Dendritic cell treated with granulocyte-macrophage colony-stimulating factor and Interleukin-4, amounts not matched to agents 40 ng/mL and 50 ng/mL, for 4 days (primary cell): Measurements from ENCODE around the gene SLMAP.
"Not testable (repeated sequence)": the region's sequence is repeated elsewhere in the genome, so short reads cannot be mapped to it uniquely, and the experiment has no call there.

Source experiments
- H3K27ac Mint-ChIP-seq: one replicate; pipeline ENCODE4 v1.8.0; 2022; ENCODE audit warnings: mild to moderate bottlenecking, mixed read lengths
- H3K27me3 Mint-ChIP-seq: one replicate; pipeline ENCODE4 v1.8.0; 2022; ENCODE audit warnings: mild to moderate bottlenecking, mixed read lengths
- H3K36me3 Mint-ChIP-seq: one replicate; pipeline ENCODE4 v1.8.0; 2022; ENCODE audit warnings: low read depth, mixed read lengths
- H3K4me1 Mint-ChIP-seq: one replicate; pipeline ENCODE4 v1.8.0; 2022; ENCODE audit warnings: low read depth, mixed read lengths
- H3K4me3 Mint-ChIP-seq: one replicate; pipeline ENCODE4 v1.8.0; 2022; ENCODE audit warnings: mild to moderate bottlenecking, moderate library complexity, mixed read lengths
- H3K9me3 Mint-ChIP-seq: one replicate; pipeline ENCODE4 v1.8.0; 2022; ENCODE audit warnings: mixed read lengths
- intact Hi-C: fragments of 100-400 bp; cut with micrococcal nuclease; formaldehyde crosslinking; loops from one replicate; pipeline ENCODE4 v1.15.0; 2022

Gene SLMAP

GRCh38 chr3:57793737-57794187, 37.7 kb downstream of the SLMAP start:
- Mint-ChIP-seq H3K36me3 (no peaks in the 10 kb centered on the region), H3K27me3 (no peaks in the 10 kb centered on the region), H3K4me3 (no peak overlapping the region), H3K9me3 (no peaks in the 10 kb centered on the region), H3K4me1 (peaks cover 35% of the 10 kb centered on the region), H3K27ac (peak overlapping the region; percentile 31)
- intact Hi-C loops = no loop called here

- Mint-ChIP-seq H3K9me3 (no peaks in the 10 kb centered on the region), H3K27me3 (no peaks in the 10 kb centered on the region), H3K36me3 (no peaks in the 10 kb centered on the region), H3K4me3 (no peak overlapping the region), H3K4me1 (peaks cover 35% of the 10 kb centered on the region), H3K27ac (peak overlapping the region; percentile 31)
- intact Hi-C loops = no loop called here
These were observed 38.4 kb downstream of the SLMAP start for GRCh38 chr3:57794501-57794900.

- no peaks in the 10 kb centered on the region for H3K9me3 Mint-ChIP-seq
- no peak overlapping the region for H3K4me3 Mint-ChIP-seq
- no peaks in the 10 kb centered on the region for H3K27me3 Mint-ChIP-seq
- intact Hi-C loops = no loop called here
- no peaks in the 10 kb centered on the region for H3K36me3 Mint-ChIP-seq
- H3K4me1 Mint-ChIP-seq = peaks cover 35% of the 10 kb centered on the region
- no peak overlapping the region for H3K27ac Mint-ChIP-seq
These were observed 38.8 kb downstream of the SLMAP start for GRCh38 chr3:57794951-57795350.

GRCh38 chr3:57796261-57796660, 40.2 kb downstream of the SLMAP start:
- intact Hi-C loops = no loop called here
- H3K4me1 Mint-ChIP-seq = peaks cover 37% of the 10 kb centered on the region
- H3K27me3 Mint-ChIP-seq = no peaks in the 10 kb centered on the region
- no peaks in the 10 kb centered on the region for H3K9me3 Mint-ChIP-seq
- H3K27ac Mint-ChIP-seq = no peak overlapping the region
- no peaks in the 10 kb centered on the region for H3K36me3 Mint-ChIP-seq
- no peak overlapping the region for H3K4me3 Mint-ChIP-seq

GRCh38 chr3:57797701-57798487, 41.8 kb downstream of the SLMAP start:
- no peak overlapping the region for H3K27ac Mint-ChIP-seq
- no peak overlapping the region for H3K4me3 Mint-ChIP-seq
- H3K9me3 Mint-ChIP-seq = no peaks in the 10 kb centered on the region
- intact Hi-C loops = no loop called here
- no peaks in the 10 kb centered on the region for H3K27me3 Mint-ChIP-seq
- peaks cover 43% of the 10 kb centered on the region for H3K4me1 Mint-ChIP-seq
- no peaks in the 10 kb centered on the region for H3K36me3 Mint-ChIP-seq

- Mint-ChIP-seq H3K27me3 (no peaks in the 10 kb centered on the region), H3K4me1 (peaks cover 45% of the 10 kb centered on the region), H3K27ac (no peak overlapping the region), H3K9me3 (no peaks in the 10 kb centered on the region), H3K4me3 (no peak overlapping the region), H3K36me3 (no peaks in the 10 kb centered on the region)
- intact Hi-C loops = no loop called here
These were observed 47.6 kb downstream of the SLMAP start for GRCh38 chr3:57803647-57804081.

- H3K27me3 Mint-ChIP-seq = no peaks in the 10 kb centered on the region
- peaks cover 52% of the 10 kb centered on the region for H3K4me1 Mint-ChIP-seq
- H3K36me3 Mint-ChIP-seq = no peaks in the 10 kb centered on the region
- H3K9me3 Mint-ChIP-seq = no peaks in the 10 kb centered on the region
- H3K27ac Mint-ChIP-seq = no peak overlapping the region
- intact Hi-C loops = no loop called here
- no peak overlapping the region for H3K4me3 Mint-ChIP-seq
These were observed 49.2 kb downstream of the SLMAP start for GRCh38 chr3:57805266-57805665.

- no peaks in the 10 kb centered on the region for H3K36me3 Mint-ChIP-seq
- H3K27ac Mint-ChIP-seq = no peak overlapping the region
- H3K9me3 Mint-ChIP-seq = no peaks in the 10 kb centered on the region
- no peak overlapping the region for H3K4me3 Mint-ChIP-seq
- no peaks in the 10 kb centered on the region for H3K27me3 Mint-ChIP-seq
- H3K4me1 Mint-ChIP-seq = peaks cover 52% of the 10 kb centered on the region
- intact Hi-C loops = no loop called here
These were observed 49.6 kb downstream of the SLMAP start for GRCh38 chr3:57805674-57806073.

GRCh38 chr3:57806195-57806594, 50.1 kb downstream of the SLMAP start:
- H3K36me3 Mint-ChIP-seq, H3K9me3 Mint-ChIP-seq, H3K27me3 Mint-ChIP-seq, intact Hi-C loops, H3K27ac Mint-ChIP-seq, H3K4me3 Mint-ChIP-seq: not testable (repeated sequence)
- H3K4me1 Mint-ChIP-seq = peaks cover 47% of the 10 kb centered on the region

GRCh38 chr3:57808961-57809608, 53.0 kb downstream of the SLMAP start:
- intact Hi-C loops = no loop called here
- peaks cover 10% of the 10 kb centered on the region for H3K9me3 Mint-ChIP-seq
- H3K4me3 Mint-ChIP-seq = no peak overlapping the region
- H3K36me3 Mint-ChIP-seq = peaks cover 6% of the 10 kb centered on the region
- peaks cover 31% of the 10 kb centered on the region for H3K4me1 Mint-ChIP-seq
- no peak overlapping the region for H3K27ac Mint-ChIP-seq
- H3K27me3 Mint-ChIP-seq = no peaks in the 10 kb centered on the region

- Mint-ChIP-seq H3K9me3 (peaks cover 10% of the 10 kb centered on the region), H3K4me1 (peaks cover 30% of the 10 kb centered on the region), H3K4me3 (no peak overlapping the region), H3K27ac (no peak overlapping the region), H3K36me3 (peaks cover 6% of the 10 kb centered on the region), H3K27me3 (no peaks in the 10 kb centered on the region)
- intact Hi-C loops = no loop called here
These were observed 53.5 kb downstream of the SLMAP start for GRCh38 chr3:57809609-57809968.

GRCh38 chr3:57810048-57810447, 53.9 kb downstream of the SLMAP start:
- peaks cover 10% of the 10 kb centered on the region for H3K9me3 Mint-ChIP-seq
- H3K36me3 Mint-ChIP-seq = peaks cover 6% of the 10 kb centered on the region
- H3K27ac Mint-ChIP-seq = no peak overlapping the region
- no peak overlapping the region for H3K4me3 Mint-ChIP-seq
- H3K27me3 Mint-ChIP-seq = no peaks in the 10 kb centered on the region
- H3K4me1 Mint-ChIP-seq = peaks cover 26% of the 10 kb centered on the region
- intact Hi-C loops = no loop called here

GRCh38 chr3:57810471-57811137, 54.5 kb downstream of the SLMAP start:
- no peak overlapping the region for H3K27ac Mint-ChIP-seq
- intact Hi-C loops = no loop called here
- H3K27me3 Mint-ChIP-seq = no peaks in the 10 kb centered on the region
- no peak overlapping the region for H3K4me3 Mint-ChIP-seq
- peaks cover 22% of the 10 kb centered on the region for H3K4me1 Mint-ChIP-seq
- H3K36me3 Mint-ChIP-seq = peaks cover 6% of the 10 kb centered on the region
- H3K9me3 Mint-ChIP-seq = peaks cover 10% of the 10 kb centered on the region

- H3K4me3 Mint-ChIP-seq = no peak overlapping the region
- intact Hi-C loops = no loop called here
These were observed 58.9 kb downstream of the SLMAP start for GRCh38 chr3:57815036-57815435.

More at GRCh38 chr3:57815036-57815435, 58.9 kb downstream of the SLMAP start:
- H3K36me3 Mint-ChIP-seq = peaks cover 6% of the 10 kb centered on the region
- H3K4me1 Mint-ChIP-seq = peaks cover 17% of the 10 kb centered on the region
- no peak overlapping the region for H3K27ac Mint-ChIP-seq
- no peaks in the 10 kb centered on the region for H3K27me3 Mint-ChIP-seq
- H3K9me3 Mint-ChIP-seq = peaks cover 10% of the 10 kb centered on the region
